Measurements from ENCODE around the gene SP110. TPM values are rescaled to one million over a fixed set of nuclear protein-coding genes. Genes with fewer than 3 reads are reported as not detected.
A peak's percentile ranks its signal among the peaks of the same experiment; 100 is the strongest.

The SP110 gene
- total RNA-seq, 1 donor from 2014 or later: 10.6 TPM

DNA sequence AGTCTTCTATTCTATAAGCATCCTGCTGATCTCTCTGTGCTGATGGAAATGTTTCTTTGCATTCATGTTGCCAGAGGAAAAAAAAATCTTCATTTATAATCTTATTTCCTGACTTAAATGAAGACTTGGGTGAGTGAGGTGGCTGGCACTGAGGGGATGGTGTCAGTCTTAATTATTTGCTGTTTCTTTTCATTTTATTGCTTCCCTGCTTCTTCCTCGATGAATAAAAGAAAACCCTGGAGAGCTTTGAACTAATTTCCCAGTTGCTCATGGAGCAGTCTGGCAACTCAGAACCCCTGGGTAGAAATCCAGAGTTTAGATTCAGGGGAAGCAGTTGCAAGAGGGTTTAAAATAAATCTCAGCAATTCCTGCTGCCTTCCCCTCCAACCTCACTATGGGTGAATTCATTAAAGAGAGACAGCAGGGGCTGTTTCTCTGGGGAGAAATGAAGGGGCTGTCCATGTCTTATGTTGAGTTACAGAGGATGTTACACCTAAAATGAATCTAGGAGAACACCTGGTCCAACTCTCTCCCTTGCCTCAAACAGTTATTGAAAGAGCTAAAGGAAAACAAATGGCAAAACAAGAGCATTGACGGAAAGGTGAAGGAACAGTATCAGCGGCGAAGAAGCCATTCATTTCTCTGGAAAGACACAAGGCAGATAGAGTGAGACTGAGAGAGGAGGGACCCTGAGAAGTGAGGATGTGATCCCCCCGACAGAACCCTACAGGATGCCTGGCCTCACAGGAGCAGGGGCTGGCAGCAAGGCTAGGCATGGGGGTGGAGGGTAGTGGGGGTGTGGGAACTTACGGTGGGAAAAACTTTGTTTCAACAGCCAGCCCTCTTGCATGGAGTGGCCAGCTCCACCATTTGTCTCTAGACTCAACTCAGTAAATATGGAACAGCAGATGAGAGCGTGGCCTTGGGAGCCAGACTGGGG, 41.0 kb downstream of the SP110 start:
- intact Hi-C loops (cut with micrococcal nuclease): no loop called here
- no peak for ATAC-seq

DNA sequence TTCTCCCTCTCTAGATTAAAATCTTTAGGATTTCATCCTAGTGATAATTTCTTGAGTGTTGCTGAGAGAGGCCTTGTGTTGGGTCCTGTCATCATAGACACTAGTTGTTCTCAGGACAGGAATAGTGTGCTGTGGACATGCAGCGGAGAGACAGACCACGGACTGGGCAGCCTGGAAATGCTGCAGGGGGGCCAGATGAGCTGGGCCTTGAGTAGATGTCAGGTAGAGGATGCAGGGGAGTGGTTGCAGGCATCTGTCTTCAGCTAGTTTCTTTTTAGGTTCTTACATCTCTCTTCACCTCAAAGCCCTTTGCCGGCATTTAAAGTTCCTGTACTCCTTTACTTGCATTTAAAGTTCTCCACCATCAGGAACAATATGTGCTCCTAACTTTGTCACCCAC, 42.8 kb downstream of the SP110 start:
- DNase-seq (no peak), ATAC-seq (no peak)
- intact Hi-C loops (cut with micrococcal nuclease): no loop called here

More for the DNA sequence above, 41.0 kb downstream of the SP110 start:
- no peak for DNase-seq

DNA sequence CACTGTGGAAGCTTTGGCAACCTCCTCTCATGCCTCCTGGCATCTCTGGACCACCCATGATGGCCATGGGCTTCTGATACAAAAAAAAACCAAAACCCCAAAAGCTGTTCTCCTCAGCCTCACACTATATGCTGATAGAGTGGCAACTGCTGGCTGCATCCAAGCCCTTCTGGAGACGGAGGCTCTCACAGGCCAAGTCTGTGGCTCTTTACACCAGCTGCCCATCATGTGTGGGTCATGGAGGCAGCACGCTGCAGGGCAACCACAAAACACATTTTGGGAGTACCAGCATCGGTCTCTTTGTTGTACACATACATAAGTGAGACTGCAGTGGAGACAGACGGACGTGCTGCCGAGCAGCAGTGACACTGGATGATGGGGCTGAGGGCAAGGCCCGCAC, 45.3 kb downstream of the SP110 start:
- DNase-seq (no peak), ATAC-seq (no peak)
- intact Hi-C loops (cut with micrococcal nuclease): no loop called here

DNA sequence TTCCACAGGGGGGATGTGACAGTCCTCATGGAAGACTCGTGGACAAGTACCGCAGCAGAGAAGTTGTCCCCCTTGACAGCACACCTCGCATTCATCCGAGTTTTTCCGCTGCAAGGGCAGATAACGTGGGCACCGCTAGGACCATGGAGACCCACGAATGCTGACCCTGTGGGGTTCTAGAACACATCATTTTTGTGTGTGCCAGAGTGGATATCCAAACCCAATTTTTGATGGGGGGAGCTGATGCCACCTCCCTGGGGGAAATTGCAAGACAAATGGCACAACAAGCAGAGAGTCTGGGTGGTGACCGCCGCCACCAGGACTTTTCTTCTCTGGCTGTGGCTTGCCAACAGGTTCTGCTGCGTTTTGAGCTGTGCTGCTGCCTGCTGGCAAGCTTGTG, 46.9 kb downstream of the SP110 start:
- DNase-seq (no peak), ATAC-seq (no peak)
- intact Hi-C loops (cut with micrococcal nuclease): no loop called here

DNA sequence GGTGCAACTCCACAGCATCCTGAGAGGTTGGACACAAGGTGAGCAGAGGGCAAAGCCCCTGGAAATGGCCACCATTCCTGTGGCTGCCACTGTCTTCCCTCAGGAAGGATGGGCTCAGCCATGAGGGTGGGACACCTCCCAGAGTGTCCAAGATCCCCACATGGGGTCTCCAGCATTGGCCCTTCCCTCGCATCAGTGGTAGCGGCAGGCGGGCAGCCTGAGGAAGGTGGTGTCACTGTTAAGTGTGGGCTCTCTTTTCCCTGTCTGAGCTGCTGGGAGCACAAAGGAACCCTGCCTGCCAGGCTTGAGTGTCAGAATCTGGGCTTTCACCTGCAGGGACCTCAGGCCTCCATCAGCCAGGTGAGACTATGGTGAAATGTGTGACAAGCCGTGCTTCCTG, 47.6 kb downstream of the SP110 start:
- intact Hi-C loops (cut with micrococcal nuclease): no loop called here
- DNase-seq (no peak), ATAC-seq (no peak)

DNA sequence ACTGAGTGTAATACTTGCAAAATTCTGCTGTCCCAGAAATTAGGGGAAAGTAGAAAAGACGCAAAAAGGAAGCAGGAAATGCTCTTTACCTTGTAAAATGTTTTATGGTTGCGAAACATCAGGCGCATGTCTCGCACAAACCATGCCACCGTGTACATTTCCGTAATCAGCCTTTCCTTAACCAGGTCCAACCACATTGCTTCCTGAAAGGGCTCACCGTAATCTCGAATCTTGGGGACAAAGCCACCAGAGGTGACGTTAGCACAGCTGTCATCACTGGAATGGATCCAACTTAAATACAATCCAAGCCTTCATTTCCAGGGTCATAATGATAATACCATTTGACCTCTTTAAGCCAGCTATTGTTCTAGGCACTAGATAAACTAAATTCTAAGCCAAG, 49.3 kb downstream of the SP110 start:
- ATAC-seq (peak; percentile 38), DNase-seq (no peak)
- intact Hi-C loops (cut with micrococcal nuclease): no loop called here

DNA sequence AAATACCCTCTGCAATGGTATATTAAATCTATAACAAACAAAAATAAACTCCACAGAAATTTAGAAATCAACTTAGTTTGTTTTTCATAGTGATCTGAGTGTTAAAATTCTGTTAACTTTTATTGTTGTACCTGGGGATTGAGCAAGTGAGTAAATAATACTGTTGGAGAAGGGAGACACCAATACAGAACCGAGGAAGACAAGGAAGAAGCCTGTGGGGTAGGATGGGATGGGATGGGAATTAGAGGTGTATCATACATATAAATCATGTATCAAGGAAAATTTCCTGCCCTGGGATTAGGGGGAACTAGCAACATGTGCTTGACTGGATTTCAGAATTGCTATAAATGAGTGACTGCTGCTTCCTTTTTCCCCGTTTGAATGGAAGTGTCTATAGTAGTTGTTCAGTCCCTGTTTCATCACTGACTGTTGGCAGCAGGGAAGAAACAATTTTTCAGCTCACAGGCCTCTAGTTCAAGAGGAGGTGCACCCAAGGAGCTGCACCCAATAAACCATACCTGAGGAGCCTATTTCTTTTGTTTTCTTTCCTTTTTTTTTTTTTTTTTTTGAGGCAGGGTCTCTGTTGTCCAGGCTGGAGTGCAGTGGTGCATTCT, 53.1 kb downstream of the SP110 start:
- DNase-seq (no peak), ATAC-seq (no peak)
- intact Hi-C loops (cut with micrococcal nuclease): loop anchor here (5.0 kb wide), 1 partner anchor 159 kb away; no protein-coding TSS in a partner anchor

DNA sequence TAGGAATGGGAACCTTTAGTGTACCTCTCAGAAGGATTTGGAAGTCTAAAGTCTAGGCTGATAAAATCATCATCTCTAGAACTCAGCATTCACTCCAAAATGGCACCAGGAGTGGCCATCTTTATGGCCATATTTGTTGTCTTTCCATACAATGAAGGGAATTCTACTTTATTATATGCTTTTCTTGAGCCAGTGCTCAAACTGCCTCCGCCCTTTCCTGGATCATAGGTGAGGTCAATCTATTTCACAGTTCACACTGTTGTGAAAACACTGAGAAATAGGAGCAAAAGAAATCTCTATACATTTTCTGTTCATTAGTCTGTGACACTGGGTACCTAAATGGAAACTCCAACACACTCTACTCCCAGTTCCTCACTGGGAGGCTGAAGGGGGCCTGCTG, 55.6 kb downstream of the SP110 start:
- no peak for ATAC-seq
- DNase-seq: no peak
- intact Hi-C loops (cut with micrococcal nuclease): no loop called here

DNA sequence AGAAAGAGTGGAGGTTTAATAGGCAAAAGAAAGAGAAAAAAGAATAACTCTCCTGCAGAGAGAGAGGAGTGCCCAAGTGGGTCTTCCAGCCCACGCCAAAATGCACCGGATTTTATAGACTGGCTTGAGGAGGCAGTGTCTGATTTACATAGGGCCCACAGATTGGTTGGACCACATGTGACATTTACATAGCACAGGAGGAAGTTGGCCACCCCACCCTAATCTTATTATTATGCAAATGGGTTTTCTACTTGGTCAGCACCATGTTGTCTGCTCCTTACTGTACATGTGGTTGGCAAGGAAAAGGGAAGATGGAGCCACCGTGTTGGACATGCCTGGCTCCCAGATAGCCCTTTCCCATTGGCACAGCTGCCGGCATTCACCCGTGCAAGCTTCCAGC, 56.8 kb downstream of the SP110 start:
- ATAC-seq (no peak), DNase-seq (no peak)
- intact Hi-C loops (cut with micrococcal nuclease): no loop called here

DNA sequence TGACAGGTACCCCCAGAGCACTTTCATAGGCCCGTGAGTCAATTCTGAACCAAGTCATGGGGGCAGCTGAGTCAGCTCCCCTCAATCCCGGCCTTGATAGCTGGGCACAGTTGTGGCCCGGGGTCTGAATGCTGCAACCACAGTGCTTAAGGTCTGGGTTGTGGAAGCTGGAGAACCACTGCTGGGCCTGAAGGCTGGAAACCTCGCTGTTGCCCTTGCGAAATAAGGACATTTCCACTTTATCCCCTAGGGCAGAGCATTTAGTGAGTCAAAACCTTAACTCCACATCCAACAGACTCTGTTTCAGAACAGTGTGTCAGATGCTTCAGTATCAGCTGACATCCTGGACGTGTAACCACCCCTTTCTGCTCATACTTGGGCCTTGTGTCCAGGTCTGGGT, 58.6 kb downstream of the SP110 start:
- no peak for DNase-seq
- no peak for ATAC-seq
- intact Hi-C loops (cut with micrococcal nuclease): no loop called here

DNA sequence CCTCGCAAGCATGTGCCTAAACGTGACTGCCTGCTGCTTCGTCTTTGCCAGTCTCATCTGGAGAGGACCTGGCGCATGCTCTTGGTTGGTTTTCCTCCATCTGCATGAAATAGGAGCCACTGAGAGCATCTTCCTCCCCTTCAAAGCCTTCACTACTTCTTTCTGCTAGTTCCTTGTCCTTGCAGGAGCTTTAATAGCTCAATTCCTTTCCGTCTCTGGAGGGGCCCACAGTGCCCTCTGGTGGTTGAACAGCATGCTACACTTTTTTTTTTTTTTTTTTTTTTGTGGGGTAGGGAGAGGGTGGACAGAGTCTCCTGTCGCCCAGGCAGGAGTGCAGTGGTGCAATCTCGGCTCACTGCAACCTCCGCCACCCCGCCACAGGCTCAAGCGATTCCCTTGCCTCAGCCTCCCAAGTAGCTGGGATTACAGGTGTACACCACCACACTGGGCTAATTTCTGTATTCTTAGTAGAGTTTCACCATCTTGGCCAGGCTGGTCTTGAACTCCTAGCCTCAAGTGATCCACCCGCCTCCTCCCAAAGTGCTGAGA, 59.6 kb downstream of the SP110 start:
- intact Hi-C loops (cut with micrococcal nuclease): no loop called here
- peak; percentile 69 for ATAC-seq
- peak; percentile 50 for DNase-seq

DNA sequence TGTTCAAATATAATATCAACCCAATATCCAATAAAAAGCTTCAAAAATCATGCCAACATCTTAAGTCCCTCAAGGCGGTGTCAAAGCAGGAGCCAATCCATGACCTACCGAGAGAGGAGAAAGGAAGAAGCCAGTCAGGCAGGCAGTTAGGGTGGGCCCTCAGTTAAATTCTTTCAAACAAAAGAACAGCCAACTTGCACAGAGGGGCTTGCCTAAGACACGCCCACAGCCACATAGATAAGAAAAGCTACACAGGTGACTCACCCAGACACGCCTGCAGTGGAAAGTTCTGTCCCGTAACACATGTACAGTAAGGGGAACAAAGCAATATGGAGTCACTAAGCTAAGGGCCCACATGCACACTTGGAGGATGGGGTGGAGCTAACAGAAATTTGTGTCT, 61.3 kb downstream of the SP110 start:
- DNase-seq (no peak), ATAC-seq (no peak)
- intact Hi-C loops (cut with micrococcal nuclease): no loop called here

DNA sequence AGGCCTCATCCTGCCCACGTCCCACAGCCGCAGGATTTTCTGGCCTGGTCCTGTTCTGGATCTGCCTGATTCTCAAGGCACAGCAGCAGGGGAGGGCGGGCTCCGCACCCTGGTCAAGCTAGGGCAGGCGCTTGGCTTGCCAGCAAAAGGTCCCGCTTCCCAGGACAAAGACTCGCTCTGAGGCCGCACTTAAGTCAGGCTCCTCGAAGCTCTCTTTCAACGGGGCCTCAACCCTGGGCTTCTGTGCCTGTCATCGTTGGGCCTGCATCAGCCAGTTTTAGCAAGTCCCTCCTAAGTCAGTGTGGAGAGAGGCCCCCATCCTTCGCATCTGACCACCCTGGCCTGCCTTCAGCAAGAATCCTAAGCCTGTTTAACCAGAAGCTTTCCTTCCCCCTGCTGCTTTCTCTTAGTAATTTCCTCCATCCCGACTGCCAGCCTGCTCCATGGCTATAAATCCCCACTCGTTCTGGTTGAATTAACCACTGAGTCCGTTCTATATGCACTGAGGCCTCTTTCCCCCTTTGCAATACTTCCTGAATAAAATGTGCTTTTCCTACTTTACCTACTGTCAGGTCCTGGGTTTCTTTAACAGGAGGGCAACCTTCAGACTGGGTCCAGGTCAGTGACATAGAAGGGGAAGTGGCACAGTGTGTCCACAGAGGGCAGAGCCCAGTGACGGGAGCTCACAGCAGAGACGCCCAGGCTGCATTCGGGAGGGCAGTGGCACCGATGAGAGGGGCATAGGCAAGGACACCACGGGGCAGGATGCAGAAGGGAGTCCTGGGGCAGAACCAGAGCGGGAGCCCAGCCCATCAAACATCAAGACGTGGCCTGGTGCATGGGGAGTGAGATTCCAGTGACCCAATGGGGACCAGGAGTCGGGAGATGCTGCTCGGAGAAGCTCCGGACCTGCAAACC, 62.7 kb downstream of the SP110 start:
- no peak for ATAC-seq
- intact Hi-C loops (cut with micrococcal nuclease): no loop called here
- no peak for DNase-seq

DNA sequence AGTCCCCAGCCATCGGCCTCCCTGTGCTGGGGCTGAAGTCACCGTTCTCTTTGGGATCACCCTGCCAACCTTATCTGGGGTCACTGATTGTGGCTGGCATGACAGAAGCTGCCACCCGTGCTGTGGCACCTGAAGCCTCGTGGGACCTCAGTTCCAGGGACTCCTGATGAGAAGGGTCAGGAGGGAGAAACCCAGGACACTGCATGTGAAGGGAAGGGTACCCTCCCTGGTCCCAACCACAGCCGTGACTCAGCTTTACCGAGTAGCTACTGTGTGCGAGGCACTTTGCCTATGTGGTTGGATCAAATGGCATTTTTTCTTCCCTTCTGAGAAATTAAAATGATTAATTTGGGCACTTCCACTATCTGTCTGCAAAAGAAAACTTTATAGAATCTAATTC, 64.4 kb downstream of the SP110 start:
- DNase-seq (no peak), ATAC-seq (no peak)
- intact Hi-C loops (cut with micrococcal nuclease): no loop called here

DNA sequence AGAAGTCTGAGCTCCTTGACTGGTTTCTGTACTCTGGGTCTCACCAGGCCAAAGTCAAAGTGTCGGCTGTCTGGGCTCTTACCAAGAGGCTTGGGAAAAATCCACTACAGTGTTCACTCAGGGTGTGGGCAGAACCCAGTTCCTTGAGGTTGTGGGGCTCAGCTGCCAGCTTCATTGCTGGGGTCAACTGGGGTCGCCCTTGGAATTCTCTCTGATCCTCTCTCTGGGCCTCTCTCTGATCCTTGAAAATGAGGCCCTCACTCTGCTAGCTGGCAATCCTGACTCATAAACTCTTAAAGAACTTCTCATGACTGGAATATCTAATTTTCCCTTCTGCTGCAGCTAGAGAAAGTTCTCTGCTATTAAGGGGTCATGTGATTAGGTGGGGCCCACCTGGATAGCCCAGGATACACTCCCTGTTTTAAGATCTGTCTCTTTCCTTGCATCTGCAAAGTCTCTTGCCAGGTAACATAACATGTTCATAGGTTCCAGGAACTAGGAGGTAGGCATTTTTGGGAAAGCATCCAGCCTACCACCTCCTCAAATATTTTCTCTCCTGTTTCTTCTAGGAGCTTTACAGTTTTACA, 66.3 kb downstream of the SP110 start:
- no peak for DNase-seq
- intact Hi-C loops (cut with micrococcal nuclease): no loop called here
- no peak for ATAC-seq

DNA sequence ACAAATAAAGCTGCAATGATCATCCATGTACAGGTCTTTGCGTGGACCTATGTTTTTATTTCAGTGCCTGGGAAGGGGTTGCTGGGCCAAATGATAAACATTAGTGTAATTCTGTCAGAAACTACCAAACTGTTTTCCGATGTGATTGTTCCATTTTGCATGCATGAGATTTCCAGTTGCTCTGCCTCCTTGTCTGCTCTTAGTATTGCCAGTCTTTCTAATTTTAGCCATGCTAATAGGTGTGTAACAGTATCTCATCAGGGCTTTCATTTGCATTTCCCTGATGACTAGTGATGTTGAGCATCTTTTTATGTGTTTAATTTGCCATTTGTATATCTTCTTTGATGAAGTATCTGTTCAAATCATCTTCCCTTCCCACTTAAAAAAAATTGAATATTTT, 67.5 kb downstream of the SP110 start:
- ATAC-seq: no peak
- intact Hi-C loops (cut with micrococcal nuclease): no loop called here
- no peak for DNase-seq

DNA sequence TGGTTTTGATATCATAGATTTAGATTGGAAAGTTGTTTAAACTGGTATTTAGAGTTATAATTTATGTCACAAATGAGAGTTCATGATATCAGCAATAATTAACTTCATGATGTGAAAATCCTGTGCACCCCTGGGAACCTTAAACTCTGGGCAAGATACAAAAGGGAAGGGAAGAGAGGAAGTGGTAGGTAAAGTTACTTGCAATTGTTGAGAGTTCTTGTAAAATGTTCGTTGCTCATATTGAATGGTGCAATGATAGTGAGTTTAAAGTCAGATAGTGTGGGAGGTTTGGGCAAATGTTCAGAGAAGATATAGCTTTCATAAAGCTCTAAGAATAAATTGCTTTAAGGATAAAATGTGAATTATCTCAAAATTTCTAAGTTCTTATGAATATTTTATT, 75.4 kb downstream of the SP110 start:
- DNase-seq: no peak
- no peak for ATAC-seq
- intact Hi-C loops (cut with micrococcal nuclease): no loop called here

DNA sequence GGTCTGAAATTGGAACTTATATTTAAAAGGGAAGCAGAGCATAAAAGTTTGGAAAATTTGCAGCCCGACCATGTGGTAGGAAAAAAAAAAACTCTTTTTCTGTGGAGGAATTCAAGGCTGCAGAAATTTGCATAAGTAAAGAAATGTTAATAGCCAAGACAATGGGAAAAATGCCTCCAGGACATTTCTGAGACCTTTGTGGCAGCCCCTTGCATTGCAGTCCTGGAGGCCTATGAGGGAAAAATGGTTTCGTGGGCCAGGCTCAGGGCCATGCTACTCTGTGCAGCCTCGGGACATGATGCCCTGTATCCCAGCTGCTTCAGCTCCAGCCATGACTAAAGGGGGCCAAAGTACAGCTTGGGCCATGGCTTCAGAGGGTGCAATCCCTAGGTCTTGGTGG, 79.1 kb downstream of the SP110 start:
- intact Hi-C loops (cut with micrococcal nuclease): no loop called here
- DNase-seq (no peak), ATAC-seq (no peak)

DNA sequence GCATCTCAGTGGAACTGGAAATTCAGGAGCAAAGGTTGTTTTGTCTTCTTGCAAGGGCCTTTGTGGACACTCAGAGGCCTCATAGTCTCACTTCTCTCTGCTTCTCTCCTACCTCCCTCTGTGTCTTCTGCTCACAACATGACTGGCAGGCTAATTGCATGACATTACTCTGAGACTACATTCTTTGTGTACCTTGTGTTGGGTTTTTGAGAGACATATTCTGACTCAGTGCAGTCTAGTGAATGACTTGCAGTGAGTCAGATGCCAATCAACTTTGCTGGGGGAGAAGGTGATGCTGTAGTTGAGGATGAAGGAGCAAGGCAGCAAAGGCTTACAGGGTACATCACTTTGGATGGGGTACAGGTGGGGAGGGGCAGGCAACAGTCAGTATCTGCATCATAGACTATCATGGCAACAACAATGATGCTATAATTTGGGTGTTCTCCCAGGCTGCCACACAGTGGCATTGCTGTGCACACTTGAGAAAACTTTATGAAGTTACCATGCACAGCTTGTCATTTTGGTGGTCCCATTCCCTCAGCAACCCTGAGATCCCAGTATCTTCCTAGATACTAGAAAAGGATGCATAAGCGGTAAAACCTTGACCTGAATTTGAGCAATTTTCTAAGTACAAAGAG, 81.8 kb downstream of the SP110 start:
- DNase-seq (no peak), ATAC-seq (no peak)
- intact Hi-C loops (cut with micrococcal nuclease): no loop called here
